HG02870 (cell line): ENCODE results near the gene FRMD3.
A peak's percentile ranks its signal among the peaks of the same experiment; 100 is the strongest.

Source experiments
- ATAC-seq: cut with Tn5 transposase; IDR thresholded peaks from one replicate; pipeline ENCODE4 v1.9.1; 2021; ENCODE audit warnings: mild to moderate bottlenecking, moderate library complexity; ENCODE audit not compliant: unreplicated experiment

Gene FRMD3

DNA sequence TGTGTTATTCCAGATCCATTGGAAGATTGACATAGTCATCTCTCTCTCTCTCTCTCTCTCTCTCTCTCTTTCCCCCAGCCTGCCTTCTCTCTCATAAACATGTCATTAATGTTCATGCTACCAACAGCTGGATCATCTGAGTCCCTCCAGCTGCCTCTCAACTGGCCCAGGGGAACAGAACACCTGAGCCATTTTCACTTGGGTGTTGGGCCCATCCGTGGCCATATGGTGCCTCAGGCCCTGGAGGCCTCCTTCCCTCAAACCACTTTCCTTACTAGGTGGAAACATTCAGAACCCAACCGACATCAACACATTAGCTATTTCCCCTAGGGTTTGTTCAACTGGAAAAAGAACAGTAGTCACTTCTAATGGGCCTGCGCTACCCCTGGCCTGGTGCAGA lies 196.2 kb downstream of the FRMD3 start:
- ATAC-seq = no peak

DNA sequence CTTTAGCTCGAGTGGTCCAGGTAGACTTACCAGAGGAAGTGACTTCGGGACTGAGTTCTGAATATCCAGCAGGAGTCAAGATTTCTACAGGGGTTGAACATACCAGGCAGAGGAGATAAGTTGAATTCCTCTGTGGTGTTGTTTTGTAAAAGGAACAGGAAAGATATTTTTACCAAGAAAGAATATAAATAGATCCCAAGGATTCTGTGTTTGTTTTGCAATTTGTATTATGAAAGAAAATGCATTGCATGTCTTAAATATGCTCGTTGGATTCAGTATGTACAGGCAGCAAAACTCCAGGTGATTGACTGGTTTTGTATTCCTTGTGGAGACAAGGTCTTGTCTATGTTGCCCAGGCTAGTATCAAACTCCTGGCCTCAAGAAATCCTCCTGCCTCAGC lies 197.8 kb downstream of the FRMD3 start:
- ATAC-seq = no peak

GRCh38 chr9:83339435-83339834 lies 198.8 kb downstream of the FRMD3 start:
- ATAC-seq = no peak

DNA sequence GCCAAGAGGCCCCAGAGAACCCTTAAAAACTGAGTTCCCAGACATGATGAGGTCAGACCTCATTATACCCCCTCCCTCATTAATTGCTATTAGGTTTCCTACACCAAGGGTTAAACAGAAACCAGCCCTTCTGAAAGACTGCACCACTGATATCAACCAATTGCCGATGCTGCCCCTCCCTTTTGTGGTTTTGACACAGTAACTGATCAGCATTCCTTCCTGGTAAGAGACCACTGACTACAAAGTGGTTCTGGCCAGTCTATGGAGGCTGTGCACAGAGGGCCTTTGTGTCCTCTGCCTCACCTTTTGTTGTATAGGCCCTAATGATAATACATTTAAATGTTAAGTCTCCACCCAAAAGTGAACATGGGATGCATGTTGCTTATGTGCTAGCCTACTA lies 201.5 kb downstream of the FRMD3 start:
- no peak for ATAC-seq

DNA sequence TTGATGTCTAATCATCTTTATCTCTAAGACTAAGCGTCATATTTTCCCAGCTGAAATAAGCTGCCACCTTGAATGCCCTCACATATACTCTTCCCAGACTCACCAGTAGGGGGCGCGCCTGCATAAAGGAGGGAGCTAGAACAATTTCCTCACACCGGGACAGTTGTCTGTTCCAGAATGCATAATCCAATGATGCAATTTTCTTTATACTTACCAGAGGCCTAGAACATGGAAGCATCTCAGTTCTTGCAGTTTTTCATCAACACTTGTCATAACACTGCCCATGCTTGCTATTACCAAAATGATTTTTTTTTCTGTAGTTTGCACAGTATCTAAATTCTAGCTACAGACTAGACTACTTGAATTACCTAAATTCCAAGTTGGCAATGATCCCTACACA lies 203.9 kb downstream of the FRMD3 start:
- ATAC-seq = peak; percentile 55

- no peak for ATAC-seq
Measured at GRCh38 chr9:83330207-83331196, 207.7 kb downstream of the FRMD3 start.

GRCh38 chr9:83327750-83328622 lies 210.2 kb downstream of the FRMD3 start:
- no peak for ATAC-seq

- ATAC-seq = no peak
Measured at GRCh38 chr9:83327323-83327722, 210.9 kb downstream of the FRMD3 start.

- ATAC-seq = no peak
Measured at GRCh38 chr9:83323148-83323547, 215.1 kb downstream of the FRMD3 start.

DNA sequence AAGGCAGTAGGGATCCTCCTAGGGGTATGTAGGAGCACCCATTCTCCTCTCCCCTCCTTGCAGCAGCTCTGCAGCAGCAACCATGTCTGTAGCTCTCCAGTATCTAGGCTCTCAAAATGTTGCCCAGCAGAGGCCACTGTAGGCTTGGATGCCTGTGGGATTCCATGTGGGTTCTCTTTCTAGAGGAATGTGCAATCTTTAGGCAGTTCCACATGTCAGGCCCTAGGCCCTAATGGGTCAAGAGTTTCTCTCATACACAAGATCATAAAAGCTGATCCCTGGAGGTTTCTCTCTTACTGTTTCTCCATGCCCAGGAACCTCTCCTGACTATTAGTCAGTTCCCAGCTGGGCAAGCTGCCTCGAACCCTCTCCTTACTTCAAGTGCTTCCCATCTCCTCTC lies 215.8 kb downstream of the FRMD3 start:
- ATAC-seq = no peak

- no peak for ATAC-seq
Measured at GRCh38 chr9:83317244-83317643, 221.0 kb downstream of the FRMD3 start.

DNA sequence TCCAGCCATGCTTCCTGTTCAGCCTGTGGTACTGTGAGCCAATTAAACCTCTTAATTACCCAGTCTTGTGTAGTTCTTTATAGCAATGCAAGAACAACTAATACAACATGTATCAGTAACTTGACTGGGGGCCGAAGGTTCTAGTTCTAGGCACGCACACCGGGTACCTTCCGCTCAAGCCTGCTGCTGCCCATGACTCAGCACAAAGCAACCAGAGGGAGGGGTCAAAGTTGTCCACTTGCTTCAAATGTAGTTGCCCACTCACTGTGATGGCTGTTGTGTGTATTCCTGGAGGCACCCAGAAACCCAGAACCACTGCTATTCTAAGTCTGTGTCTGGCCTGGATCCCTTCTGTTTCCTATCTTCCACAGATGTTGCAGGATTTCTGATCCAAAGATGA lies 222.6 kb downstream of the FRMD3 start:
- ATAC-seq = no peak

- no peak for ATAC-seq
Measured at GRCh38 chr9:83313781-83314180, 224.4 kb downstream of the FRMD3 start.

- ATAC-seq = no peak
Measured at GRCh38 chr9:83312537-83312936, 225.7 kb downstream of the FRMD3 start.

- ATAC-seq = no peak
Measured at GRCh38 chr9:83307066-83307724, 231.0 kb downstream of the FRMD3 start.

GRCh38 chr9:83304686-83305085 lies 233.5 kb downstream of the FRMD3 start:
- ATAC-seq = no peak

DNA sequence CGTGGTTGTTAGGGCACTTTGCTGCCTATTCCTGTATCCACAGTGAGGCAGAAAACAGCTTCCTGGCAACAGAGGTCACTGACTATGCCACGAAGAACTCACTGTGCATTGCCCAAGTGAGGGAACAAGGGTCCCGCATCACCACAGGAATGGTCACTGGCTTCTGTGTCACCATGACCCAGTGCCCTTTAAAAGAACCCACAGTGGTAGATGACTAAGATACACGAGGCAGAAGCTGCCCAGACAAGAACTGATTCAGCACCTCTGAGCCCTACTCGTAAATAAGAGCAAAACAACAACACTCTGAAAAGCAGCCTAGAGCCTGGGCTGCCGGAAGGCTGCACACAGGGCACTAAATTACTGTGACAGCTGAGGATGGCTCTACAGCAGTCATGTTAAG lies 238.6 kb downstream of the FRMD3 start:
- ATAC-seq = no peak

- ATAC-seq = no peak
Measured at GRCh38 chr9:83299094-83299493, 239.1 kb downstream of the FRMD3 start.

DNA sequence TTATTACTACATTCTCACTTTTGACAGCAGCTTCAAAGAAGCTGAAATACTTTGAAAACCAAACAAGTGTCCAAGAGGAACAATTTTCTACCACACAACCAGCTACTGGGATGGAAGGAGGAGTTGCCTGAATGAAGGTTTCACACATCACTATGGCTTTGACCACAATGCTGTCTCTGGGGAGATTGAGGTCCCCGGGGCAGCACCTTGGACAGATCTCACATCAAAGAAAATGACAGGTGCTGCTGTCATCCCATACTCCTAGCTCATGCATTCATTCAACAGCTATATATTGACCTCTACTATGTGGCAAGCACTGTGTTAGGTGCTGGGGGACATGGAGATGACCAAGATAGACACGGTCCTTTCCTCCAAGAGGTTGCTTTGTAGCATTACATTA lies 242.1 kb downstream of the FRMD3 start:
- ATAC-seq = no peak

DNA sequence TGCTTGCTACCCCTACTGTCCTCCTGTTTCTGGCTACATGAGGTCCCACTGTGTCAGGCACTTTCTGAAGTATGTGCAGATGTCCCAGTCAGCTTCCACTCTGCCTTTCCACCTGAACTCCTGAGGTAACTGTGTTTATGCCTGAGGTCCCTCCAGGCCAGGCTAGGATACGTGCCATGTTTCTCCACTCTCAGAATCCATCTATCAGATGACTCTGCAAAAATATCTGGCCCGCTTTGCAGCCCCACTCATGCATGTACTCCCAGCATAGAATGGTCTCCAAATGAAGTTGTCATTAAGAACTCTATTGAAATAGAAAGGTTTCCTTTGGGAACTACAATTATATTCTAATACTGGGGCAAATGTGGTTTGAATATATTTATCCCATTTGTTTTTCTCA lies 243.4 kb downstream of the FRMD3 start:
- ATAC-seq = no peak

DNA sequence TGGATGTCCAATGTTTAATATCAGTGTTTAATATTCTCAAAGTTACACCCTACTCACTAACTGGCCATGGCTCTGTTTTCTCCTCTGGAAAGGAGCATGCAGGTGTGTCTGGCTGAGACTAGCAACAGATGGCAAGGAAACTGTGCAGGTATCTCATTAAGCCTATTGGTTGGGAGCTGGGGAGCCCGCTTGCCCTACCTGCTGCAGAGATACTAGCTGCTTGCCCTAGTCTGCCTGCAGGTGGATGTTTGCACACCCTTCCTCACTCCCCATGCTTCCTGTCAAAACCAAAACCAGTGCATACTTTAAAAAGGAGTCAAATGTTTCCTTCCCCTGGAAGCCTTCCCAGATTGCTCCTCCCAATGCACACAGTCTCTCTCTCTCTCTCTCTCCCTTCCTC lies 247.0 kb downstream of the FRMD3 start:
- no peak for ATAC-seq
